ENCODE results near the gene KIFC3. TPM values are rescaled to one million over a fixed set of nuclear protein-coding genes. Genes with fewer than 3 reads are reported as not detected.

Gene KIFC3
- total and polyA plus RNA-seq, 2 of the 13 experiments (the other 11 are each of a cell fraction or from before 2014, with no cell fraction given), result 42.1 to 45.3 TPM

- no peaks in the 10 kb centered on the region for H3K9me3 ChIP-seq (ENCODE audit: low read length)
- H3K4me1 ChIP-seq (ENCODE audit: insufficient read depth, low read length), result peaks cover 87% of the 10 kb centered on the region
- POLR2A ChIA-PET, result interaction anchor here (1.2 to 4.2 kb wide), 15 partner anchors 9 to 453 kb away, joined by 3 to 37 read pairs (median 8); partner anchors contain the start of genes KATNB1 and KIFC3
- DNase-seq (ENCODE audit: low spot score) (no peak), FAIRE-seq (no peak), ATAC-seq (no peak)
- BruUV-seq (replicated peaks), result no TSS peak
- 0 out of 2 replicates have a peak overlapping the region, but pooled peaks have one; percentile 19 for H3K9ac ChIP-seq (ENCODE audit: insufficient read depth, low read depth, low read length)
- H3K27ac ChIP-seq (ENCODE audit: extremely low read length, insufficient read depth, low read length), result peak overlapping the region; percentile 90
- no peak overlapping the region for H2AFZ ChIP-seq (ENCODE audit: low read length)
- CTCF ChIA-PET (ENCODE audit: low intra/inter-chr PET ratio, low total read pairs), result interaction anchor here (0.9 to 1.1 kb wide), 2 partner anchors 24 to 37 kb away, joined by 3 to 5 read pairs; partner anchors contain the start of gene KIFC3
- peak overlapping the region in 1 of 3 experiments; percentile 3; a peak in 2 of 6 replicates for H3K4me3 ChIP-seq (replicated peaks in 1 of 3; ENCODE audit: insufficient read depth in 1 of 3, low read depth in 2 of 3, low read length in 3 of 3)
- H4K20me1 ChIP-seq (ENCODE audit: insufficient read depth, low read length), result no peaks in the 10 kb centered on the region
- no peaks in the 10 kb centered on the region for H3K79me2 ChIP-seq (ENCODE audit: insufficient read depth, low read length)
- no peaks in the 10 kb centered on the region for H3K27me3 ChIP-seq (ENCODE audit: control insufficient read depth in 1 of 2, insufficient read depth in 2 of 2, low read length in 2 of 2)
- H3K4me2 ChIP-seq (ENCODE audit: low read depth, low read length), result peak overlapping the region; percentile 91
- intact Hi-C loops (cut with micrococcal nuclease; ENCODE audit: unreplicated experiment), result loop anchor here (1.0 to 2.0 kb wide), 2 partner anchors 11 to 15 kb away; no protein-coding TSS in a partner anchor
- H3K36me3 ChIP-seq (replicated peaks in 1 of 2; ENCODE audit: control insufficient read depth in 1 of 2, insufficient read depth in 2 of 2, low read length in 2 of 2), result no peaks in the 10 kb centered on the region
- in situ Hi-C loops (cut with HindIII; ENCODE audit: extremely low pct_ligation_motif_present, low pct_unique_long_range_greater_than_20kb), result no loop called here
- no peak for TF ChIP-seq ZNF660 (CRISPR knock-in tag; IDR thresholded peaks at IDR 0.05; ENCODE audit: borderline replicate concordance, low read depth)
- TF ChIP-seq CREB1 (IDR thresholded peaks at IDR 0.05), result no peak
- TF ChIP-seq CREB1 (CRISPR knock-in tag; IDR thresholded peaks at IDR 0.05), result 0 out of 2 replicates have a peak, but pooled peaks have one; percentile 33
- peak; percentile 6; the same call in 1 of the 2 replicates for TF ChIP-seq ZNF770 (CRISPR knock-in tag; IDR thresholded peaks at IDR 0.05)
- peak; percentile 8; the same call in 1 of the 2 replicates for TF ChIP-seq CHD4 (IDR thresholded peaks at IDR 0.05; ENCODE audit: borderline replicate concordance, low read length)
- 58% methylated on average over 4 of the region's 4 CpGs for WGBS (ENCODE audit: low lambda C conversion rate)
Observed at GRCh38 chr16:57826052-57826451, 23.8 kb upstream of the KIFC3 start.

Measured in HepG2 (cell line).